ENCODE results near the gene MAPK12. TPM values are rescaled to one million over a fixed set of nuclear protein-coding genes. Genes with fewer than 3 reads are reported as not detected.

The MAPK12 gene
- total and polyA plus RNA-seq, 9 of the 15 experiments (the other 6 are each of a cell fraction or from before 2014, with no cell fraction given), result 0.79 to 71.5 (median 32.8) TPM

DNA sequence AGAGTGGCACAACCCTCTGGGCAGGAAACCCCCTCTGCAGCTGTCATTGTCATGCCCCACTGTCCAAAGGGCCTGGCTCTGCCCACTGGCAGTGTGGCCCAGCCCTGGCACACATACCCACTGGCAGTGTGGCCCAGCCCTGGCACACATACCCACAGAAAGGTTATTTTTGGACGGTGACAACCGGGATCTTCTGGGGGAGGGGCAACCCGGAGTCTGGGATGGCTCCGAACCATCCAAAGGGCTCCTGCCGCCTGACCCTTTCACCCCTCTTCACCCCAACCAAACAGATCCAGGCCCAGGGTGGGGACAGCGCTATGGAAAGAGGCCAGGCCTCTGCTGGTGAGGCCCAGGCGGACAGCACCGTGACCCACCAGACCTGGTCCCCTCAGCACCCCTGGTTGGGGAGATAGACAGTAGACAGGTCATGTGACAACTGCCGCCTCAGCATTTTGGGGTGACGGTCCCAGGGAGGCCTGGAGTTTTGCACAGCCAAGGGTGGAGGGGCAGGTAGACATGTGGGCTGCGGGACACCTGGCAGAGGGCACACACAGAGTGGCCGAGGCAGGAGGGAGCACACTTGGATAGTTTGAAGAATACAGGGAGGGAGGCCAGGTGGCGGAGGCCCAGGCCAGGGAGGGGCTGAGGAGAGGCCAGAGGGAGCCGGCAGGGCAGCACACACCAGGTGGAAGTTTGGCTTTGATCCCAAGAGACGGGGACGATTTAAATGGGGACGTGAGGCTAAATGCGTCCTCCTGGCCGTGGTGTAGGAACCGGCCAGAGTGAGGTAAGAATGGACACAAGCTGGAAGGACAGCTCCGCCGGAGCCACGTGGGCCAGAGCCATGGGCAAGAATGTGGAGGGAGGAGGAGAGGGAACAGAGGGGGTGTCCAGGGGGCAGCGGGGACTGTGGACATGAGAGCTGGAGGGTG lies 2.9 kb downstream of the MAPK12 start (continued):
- TF ChIP-seq, protein P1, sequence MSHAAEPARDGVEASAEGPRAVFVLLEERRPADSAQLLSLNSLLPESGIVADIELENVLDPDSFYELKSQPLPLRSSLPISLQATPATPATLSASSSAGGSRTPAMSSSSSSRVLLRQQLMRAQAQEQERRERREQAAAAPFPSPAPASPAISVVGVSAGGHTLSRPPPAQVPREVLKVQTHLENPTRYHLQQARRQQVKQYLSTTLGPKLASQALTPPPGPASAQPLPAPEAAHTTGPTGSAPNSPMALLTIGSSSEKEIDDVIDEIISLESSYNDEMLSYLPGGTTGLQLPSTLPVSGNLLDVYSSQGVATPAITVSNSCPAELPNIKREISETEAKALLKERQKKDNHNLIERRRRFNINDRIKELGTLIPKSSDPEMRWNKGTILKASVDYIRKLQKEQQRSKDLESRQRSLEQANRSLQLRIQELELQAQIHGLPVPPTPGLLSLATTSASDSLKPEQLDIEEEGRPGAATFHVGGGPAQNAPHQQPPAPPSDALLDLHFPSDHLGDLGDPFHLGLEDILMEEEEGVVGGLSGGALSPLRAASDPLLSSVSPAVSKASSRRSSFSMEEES (CRISPR knock-in tag; IDR thresholded peaks at IDR 0.05), result 0 out of 2 replicates have a peak, but pooled peaks have one; percentile 24
- TF ChIP-seq ETV1 (tag; conservative IDR thresholded peaks at IDR 0.05; ENCODE audit: low read depth) (no peak), CSDE1 (IDR thresholded peaks at IDR 0.05) (no peak), NRF1 (conservative IDR thresholded peaks at IDR 0.05 in 1 of 2, IDR thresholded peaks at IDR 0.05 in 1 of 2) (no peak), MAFK (IDR thresholded peaks at IDR 0.05; ENCODE audit: low read length) (peak; percentile 50), PHF8 (IDR thresholded peaks at IDR 0.05; ENCODE audit: borderline replicate concordance, low read length) (no peak), YY1 (IDR thresholded peaks at IDR 0.05; ENCODE audit: borderline replicate concordance in 1 of 3, control insufficient read depth in 1 of 3, extremely low read depth in 1 of 3, insufficient read depth in 3 of 3, insufficient read length in 1 of 3, insufficient replicate concordance in 2 of 3, low read depth in 1 of 3, low read length in 2 of 3) (no peak)
